C4-2B (cell line): Measurements from ENCODE around the gene CCDC8.

Source experiments
- ZFX ChIP-seq: fragments of 450-650 bp; IDR thresholded peaks from 2 replicates; pipeline ENCODE4 v1.6.1; 2017
- TF ChIP-seq, protein P1 (sequence below): fragments of 450-650 bp; conservative IDR thresholded peaks from 2 replicates; pipeline ENCODE4 v1.5.1; 2017; ENCODE audit warnings: mild to moderate bottlenecking

DNA sequence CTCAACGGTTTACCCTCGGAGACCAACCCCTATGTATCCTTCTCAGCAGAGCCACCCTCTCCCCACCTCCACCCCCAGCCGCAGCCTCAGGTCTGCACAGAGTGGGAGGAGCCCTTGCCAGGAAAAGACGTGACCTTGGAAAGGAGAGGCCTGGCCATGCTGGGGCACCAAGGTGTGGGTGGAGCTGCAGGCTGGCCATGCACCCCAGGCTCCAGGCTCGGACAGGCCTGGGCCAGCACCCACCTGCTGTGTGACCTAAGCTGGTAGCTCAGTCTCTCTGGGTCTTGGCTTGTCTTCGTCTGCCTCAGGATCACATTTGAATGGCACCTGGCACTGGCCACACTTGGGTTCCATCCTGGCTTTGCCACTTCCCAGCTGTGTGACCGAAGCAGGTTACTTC lies 29.5 kb downstream of the CCDC8 start:
- TF ChIP-seq, protein P1, sequence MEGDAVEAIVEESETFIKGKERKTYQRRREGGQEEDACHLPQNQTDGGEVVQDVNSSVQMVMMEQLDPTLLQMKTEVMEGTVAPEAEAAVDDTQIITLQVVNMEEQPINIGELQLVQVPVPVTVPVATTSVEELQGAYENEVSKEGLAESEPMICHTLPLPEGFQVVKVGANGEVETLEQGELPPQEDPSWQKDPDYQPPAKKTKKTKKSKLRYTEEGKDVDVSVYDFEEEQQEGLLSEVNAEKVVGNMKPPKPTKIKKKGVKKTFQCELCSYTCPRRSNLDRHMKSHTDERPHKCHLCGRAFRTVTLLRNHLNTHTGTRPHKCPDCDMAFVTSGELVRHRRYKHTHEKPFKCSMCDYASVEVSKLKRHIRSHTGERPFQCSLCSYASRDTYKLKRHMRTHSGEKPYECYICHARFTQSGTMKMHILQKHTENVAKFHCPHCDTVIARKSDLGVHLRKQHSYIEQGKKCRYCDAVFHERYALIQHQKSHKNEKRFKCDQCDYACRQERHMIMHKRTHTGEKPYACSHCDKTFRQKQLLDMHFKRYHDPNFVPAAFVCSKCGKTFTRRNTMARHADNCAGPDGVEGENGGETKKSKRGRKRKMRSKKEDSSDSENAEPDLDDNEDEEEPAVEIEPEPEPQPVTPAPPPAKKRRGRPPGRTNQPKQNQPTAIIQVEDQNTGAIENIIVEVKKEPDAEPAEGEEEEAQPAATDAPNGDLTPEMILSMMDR, result no peak
- no peak for TF ChIP-seq ZFX
